ENCODE results near the gene FAAH2.

DNA sequence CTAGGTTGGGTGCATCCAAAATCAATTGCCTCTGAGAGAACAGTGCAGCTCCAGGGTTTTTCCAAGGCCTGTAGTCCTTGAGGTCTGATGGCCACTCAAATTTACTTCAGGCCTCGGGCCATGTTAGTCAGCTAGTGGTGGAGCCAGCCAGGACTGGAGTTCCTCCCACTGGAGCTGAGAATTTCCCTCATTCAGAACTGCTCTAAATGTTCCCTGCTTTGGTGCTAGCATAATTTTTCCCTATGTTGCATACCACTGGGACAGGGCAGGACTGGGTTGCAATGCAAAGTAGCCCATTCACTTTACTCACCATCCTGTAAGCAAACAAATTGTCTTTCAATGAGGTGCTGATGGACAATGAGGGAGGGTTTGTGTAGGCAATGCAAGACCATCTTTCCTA is 159.3 kb downstream of the FAAH2 start:
- TF ChIP-seq CTCF (IDR thresholded peaks at IDR 0.05; ENCODE audit: low read length) (no peak), EZH2phosphoT487 (IDR thresholded peaks at IDR 0.05; ENCODE audit: low read length) (no peak)

Data from MM.1S (cell line).